Osteocyte (in vitro differentiated cells): ENCODE measurements around the gene S100A5. TPM values are rescaled to one million over a fixed set of nuclear protein-coding genes. Genes with fewer than 3 reads are reported as not detected.

Source experiments
- DNase-seq: peaks from one replicate; pipeline ENCODE4 v3.0.0; 2021; ENCODE audit warnings: mixed read lengths; ENCODE audit not compliant: unreplicated experiment; ENCODE audit errors: extremely low spot score
- H3K27ac Mint-ChIP-seq: one replicate; pipeline ENCODE4 v1.8.0; 2021; ENCODE audit warnings: mild to moderate bottlenecking, mixed read lengths; ENCODE audit not compliant: unreplicated experiment
- H3K27me3 Mint-ChIP-seq: one replicate; pipeline ENCODE4 v1.8.0; 2021; ENCODE audit warnings: mixed read lengths; ENCODE audit not compliant: unreplicated experiment
- H3K36me3 Mint-ChIP-seq: one replicate; pipeline ENCODE4 v1.8.0; 2021; ENCODE audit warnings: mixed read lengths; ENCODE audit not compliant: unreplicated experiment
- H3K4me1 Mint-ChIP-seq: one replicate; pipeline ENCODE4 v1.8.0; 2021; ENCODE audit warnings: mixed read lengths; ENCODE audit not compliant: unreplicated experiment
- H3K4me3 Mint-ChIP-seq: one replicate; pipeline ENCODE4 v1.8.0; 2021; ENCODE audit warnings: mild to moderate bottlenecking, moderate library complexity, mixed read lengths; ENCODE audit not compliant: unreplicated experiment
- H3K9me3 Mint-ChIP-seq: one replicate; pipeline ENCODE4 v1.8.0; 2021; ENCODE audit warnings: mixed read lengths; ENCODE audit not compliant: unreplicated experiment
- CTCF ChIP-seq: fragments of 200-600 bp; sonication (generic); IDR thresholded peaks from 2 replicates; pipeline ENCODE4 v1.5.0; 2021; ENCODE audit warnings: antibody characterized with exemption, mild to moderate bottlenecking, moderate library complexity
- total RNA-seq: library from RNA; stranded (reverse); gene quantifications from 2 replicates; pipeline ENCODE4 v1.2.1, GENCODE V29; 2021

S100A5 gene
- total RNA-seq, 1 donor from 2014 or later = 1.0 TPM

- Mint-ChIP-seq H3K4me1 (peaks cover 95% of the 10 kb centered on the region), H3K27me3 (no peaks in the 10 kb centered on the region), H3K4me3 (peak overlapping the region; percentile 78), H3K27ac (peak overlapping the region; percentile 99), H3K36me3 (no peaks in the 10 kb centered on the region), H3K9me3 (no peaks in the 10 kb centered on the region)
- no peak for TF ChIP-seq CTCF
- DNase-seq = no peak
Measured at GRCh38 chr1:153546371-153546770, 5.6 kb upstream of the S100A5 start.

- peak within 1 kb of the TSS; percentile 99 for H3K27ac Mint-ChIP-seq
- H3K4me1 Mint-ChIP-seq = peaks cover 100% of the 10 kb centered on the region
- peak; percentile 96 for DNase-seq
- no peak for TF ChIP-seq CTCF
- no peaks in the 10 kb centered on the region for H3K36me3 Mint-ChIP-seq
- no peaks in the 10 kb centered on the region for H3K9me3 Mint-ChIP-seq
- no peaks in the 10 kb centered on the region for H3K27me3 Mint-ChIP-seq
- peak within 1 kb of the TSS; percentile 78 for H3K4me3 Mint-ChIP-seq
Measured at GRCh38 chr1:153545067-153546055, 4.6 kb upstream of the S100A5 start, which contains the start of gene S100A4. Gene S100A4 (minus strand): TSS chr1:153545806. CDS start chr1:153544794, 1,012 bp downstream.

- peaks cover 100% of the 10 kb centered on the region for H3K4me1 Mint-ChIP-seq
- H3K27me3 Mint-ChIP-seq = no peaks in the 10 kb centered on the region
- H3K27ac Mint-ChIP-seq = peak overlapping the region; percentile 99
- no peaks in the 10 kb centered on the region for H3K36me3 Mint-ChIP-seq
- no peak for DNase-seq
- no peaks in the 10 kb centered on the region for H3K9me3 Mint-ChIP-seq
- TF ChIP-seq CTCF = no peak
- peak overlapping the region; percentile 78 for H3K4me3 Mint-ChIP-seq
Measured at GRCh38 chr1:153544453-153545066, 3.8 kb upstream of the S100A5 start.

GRCh38 chr1:153543736-153544135 is 3.0 kb upstream of the S100A5 start:
- Mint-ChIP-seq H3K4me3 (peak overlapping the region; percentile 78), H3K27ac (peak overlapping the region; percentile 99), H3K4me1 (peaks cover 96% of the 10 kb centered on the region), H3K9me3 (no peaks in the 10 kb centered on the region), H3K27me3 (no peaks in the 10 kb centered on the region), H3K36me3 (no peaks in the 10 kb centered on the region)
- no peak for TF ChIP-seq CTCF
- DNase-seq = no peak
